ENCODE data around the gene CYP20A1.

The CYP20A1 gene

DNA sequence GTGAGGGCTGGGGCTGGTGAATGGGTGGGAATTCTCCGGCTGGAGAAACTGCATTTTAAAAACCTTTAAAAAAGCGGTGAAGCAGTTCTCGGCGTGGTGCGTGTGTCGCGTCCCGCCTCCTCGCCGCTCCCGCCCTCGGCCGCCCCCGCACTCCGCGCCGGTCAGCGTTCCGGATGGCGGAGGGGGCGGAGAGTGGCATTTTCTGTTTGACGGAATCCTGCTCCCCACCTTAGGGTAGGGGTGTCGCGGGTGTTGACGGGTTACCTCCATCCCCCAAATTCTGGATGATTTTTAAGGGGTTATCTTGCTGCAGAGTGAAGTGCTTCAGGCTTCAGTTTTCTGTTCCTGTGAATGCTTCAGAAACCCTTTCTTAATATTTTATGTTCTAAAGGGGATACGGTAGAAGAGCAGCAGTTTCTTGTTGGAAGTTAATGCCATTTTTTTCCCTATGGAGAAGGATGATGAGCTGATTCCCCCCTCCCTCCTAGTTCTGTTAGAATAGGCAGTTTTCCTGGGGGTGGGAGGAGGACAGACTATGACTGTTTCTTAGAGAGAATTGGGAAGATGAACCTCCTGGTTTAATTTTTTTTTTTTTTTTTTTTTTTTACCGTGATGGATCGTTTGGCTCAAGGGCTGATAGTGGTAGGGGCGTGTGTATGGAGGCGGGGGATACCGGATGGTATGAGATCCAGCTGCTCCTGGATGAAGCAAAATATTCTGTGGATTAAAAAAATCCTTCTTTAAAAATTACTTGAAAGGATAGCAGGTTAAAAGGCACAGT, 90.1 kb downstream of the CYP20A1 start:
- TF ChIP-seq, protein P1, sequence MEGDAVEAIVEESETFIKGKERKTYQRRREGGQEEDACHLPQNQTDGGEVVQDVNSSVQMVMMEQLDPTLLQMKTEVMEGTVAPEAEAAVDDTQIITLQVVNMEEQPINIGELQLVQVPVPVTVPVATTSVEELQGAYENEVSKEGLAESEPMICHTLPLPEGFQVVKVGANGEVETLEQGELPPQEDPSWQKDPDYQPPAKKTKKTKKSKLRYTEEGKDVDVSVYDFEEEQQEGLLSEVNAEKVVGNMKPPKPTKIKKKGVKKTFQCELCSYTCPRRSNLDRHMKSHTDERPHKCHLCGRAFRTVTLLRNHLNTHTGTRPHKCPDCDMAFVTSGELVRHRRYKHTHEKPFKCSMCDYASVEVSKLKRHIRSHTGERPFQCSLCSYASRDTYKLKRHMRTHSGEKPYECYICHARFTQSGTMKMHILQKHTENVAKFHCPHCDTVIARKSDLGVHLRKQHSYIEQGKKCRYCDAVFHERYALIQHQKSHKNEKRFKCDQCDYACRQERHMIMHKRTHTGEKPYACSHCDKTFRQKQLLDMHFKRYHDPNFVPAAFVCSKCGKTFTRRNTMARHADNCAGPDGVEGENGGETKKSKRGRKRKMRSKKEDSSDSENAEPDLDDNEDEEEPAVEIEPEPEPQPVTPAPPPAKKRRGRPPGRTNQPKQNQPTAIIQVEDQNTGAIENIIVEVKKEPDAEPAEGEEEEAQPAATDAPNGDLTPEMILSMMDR (IDR thresholded peaks at IDR 0.05; ENCODE audit: low read depth, low read length, poor library complexity, severe bottlenecking): no peak
- TF ChIP-seq EZH2phosphoT487 (IDR thresholded peaks at IDR 0.05; ENCODE audit: borderline replicate concordance, low read length): no peak
- Histone ChIP-seq H3K36me3 (ENCODE audit: control insufficient read depth, low read length) (peaks cover 5% of the 10 kb centered on the region; the same call in 1 of the 2 replicates), H3K79me2 (ENCODE audit: control insufficient read depth, low read length) (peaks cover 54% of the 10 kb centered on the region)

DNA sequence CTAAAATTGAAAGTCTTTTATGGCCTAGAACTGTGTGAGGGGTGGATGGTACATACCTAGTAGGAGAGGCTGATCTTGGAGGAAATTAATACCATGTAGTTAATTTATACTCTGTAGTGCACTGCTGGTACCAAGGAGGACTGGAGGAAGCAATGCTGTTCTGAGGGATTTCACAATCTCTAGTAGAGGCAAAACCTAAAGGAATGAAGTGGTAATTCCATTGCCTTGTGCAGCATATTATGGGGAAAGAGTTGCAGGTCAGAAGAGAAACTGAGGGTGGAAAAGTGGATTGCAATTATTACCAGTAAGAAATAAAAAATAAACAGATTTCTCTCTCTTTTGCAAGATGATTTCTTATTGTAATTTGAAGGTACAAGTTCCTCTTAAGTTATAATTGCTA, 91.6 kb downstream of the CYP20A1 start:
- Histone ChIP-seq H4K20me1 (ENCODE audit: control insufficient read depth, insufficient read depth, low read depth, low read length) (no peaks in the 10 kb centered on the region; the same call in 1 of the 2 replicates), H3K27me3 (ENCODE audit: control insufficient read depth, low read length) (no peaks in the 10 kb centered on the region), H3F3A (ENCODE audit: control insufficient read depth, insufficient read depth) (peaks cover 12% of the 10 kb centered on the region), H3K4me1 (ENCODE audit: control insufficient read depth, low read length) (peaks cover 20% of the 10 kb centered on the region), H3K9me2 (replicated peaks; ENCODE audit: control insufficient read depth, low read length) (no peaks in the 10 kb centered on the region), H3K4me2 (ENCODE audit: low read length) (peak overlapping the region; percentile 94), H3K79me2 (ENCODE audit: control insufficient read depth, low read length) (peaks cover 68% of the 10 kb centered on the region), H3K27ac (ENCODE audit: low read depth, low read length) (no peak overlapping the region), H3K36me3 (ENCODE audit: control insufficient read depth, low read length) (peaks cover 5% of the 10 kb centered on the region; the same call in 1 of the 2 replicates), H3K9me3 (ENCODE audit: control insufficient read depth, insufficient read depth, low read length) (no peaks in the 10 kb centered on the region), H3K4me3 (ENCODE audit: low read length) (peak overlapping the region; percentile 97)
- TF ChIP-seq, protein P1 (IDR thresholded peaks at IDR 0.05; ENCODE audit: low read depth, low read length, poor library complexity, severe bottlenecking): no peak
- no peak for TF ChIP-seq EZH2phosphoT487 (IDR thresholded peaks at IDR 0.05; ENCODE audit: borderline replicate concordance, low read length)

More for the DNA sequence above, 90.1 kb downstream of the CYP20A1 start:
- peaks cover 15% of the 10 kb centered on the region for H3F3A ChIP-seq (ENCODE audit: control insufficient read depth, insufficient read depth)
- no peaks in the 10 kb centered on the region for H3K9me2 ChIP-seq (replicated peaks; ENCODE audit: control insufficient read depth, low read length)
- H3K27ac ChIP-seq (ENCODE audit: low read depth, low read length): peak overlapping the region; percentile 56
- H3K4me3 ChIP-seq (ENCODE audit: low read length): peak overlapping the region; percentile 97
- peak overlapping the region; percentile 94 for H3K4me2 ChIP-seq (ENCODE audit: low read length)
- no peaks in the 10 kb centered on the region for H3K9me3 ChIP-seq (ENCODE audit: control insufficient read depth, insufficient read depth, low read length)
- H4K20me1 ChIP-seq (ENCODE audit: control insufficient read depth, insufficient read depth, low read depth, low read length): no peaks in the 10 kb centered on the region; the same call in 1 of the 2 replicates
- H3K27me3 ChIP-seq (ENCODE audit: control insufficient read depth, low read length): no peaks in the 10 kb centered on the region
- peaks cover 20% of the 10 kb centered on the region for H3K4me1 ChIP-seq (ENCODE audit: control insufficient read depth, low read length)

DNA sequence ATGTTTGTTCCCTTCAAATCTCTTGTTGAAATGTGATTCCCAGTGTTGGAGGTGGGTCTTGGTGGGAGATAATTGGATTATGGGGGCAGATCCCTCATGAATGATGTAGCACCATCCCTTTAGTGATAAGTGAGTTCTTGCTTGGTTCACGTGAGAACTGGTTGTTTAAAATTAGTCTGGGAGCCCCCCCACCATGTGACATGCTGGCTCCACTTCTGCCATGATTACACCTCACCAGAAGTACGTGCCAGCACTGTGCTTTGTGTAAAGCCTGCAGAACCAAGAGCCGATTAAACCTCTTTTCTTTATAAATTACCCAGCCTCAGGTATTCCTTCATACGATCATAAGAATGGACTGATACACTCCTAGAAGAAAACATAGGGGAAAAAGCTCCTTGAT, 99.5 kb downstream of the CYP20A1 start:
- H3K79me2 ChIP-seq (ENCODE audit: control insufficient read depth, low read length): peaks cover 65% of the 10 kb centered on the region
- peaks cover 2% of the 10 kb centered on the region; the same call in 1 of the 2 replicates for H3F3A ChIP-seq (ENCODE audit: control insufficient read depth, insufficient read depth)
- no peak for TF ChIP-seq EZH2phosphoT487 (IDR thresholded peaks at IDR 0.05; ENCODE audit: borderline replicate concordance, low read length)
- TF ChIP-seq, protein P1 (IDR thresholded peaks at IDR 0.05; ENCODE audit: low read depth, low read length, poor library complexity, severe bottlenecking): no peak

More for the DNA sequence above, 99.5 kb downstream of the CYP20A1 start:
- H3K9me2 ChIP-seq (replicated peaks; ENCODE audit: control insufficient read depth, low read length): no peaks in the 10 kb centered on the region
- no peak overlapping the region for H3K27ac ChIP-seq (ENCODE audit: low read depth, low read length)
- no peaks in the 10 kb centered on the region for H4K20me1 ChIP-seq (ENCODE audit: control insufficient read depth, insufficient read depth, low read depth, low read length)
- H3K4me1 ChIP-seq (ENCODE audit: control insufficient read depth, low read length): 0 out of 2 replicates have a peak, but pooled peaks cover 3% of the 10 kb centered on the region
- H3K4me2 ChIP-seq (ENCODE audit: low read length): no peak overlapping the region
- no peaks in the 10 kb centered on the region for H3K9me3 ChIP-seq (ENCODE audit: control insufficient read depth, insufficient read depth, low read length)
- no peak overlapping the region for H3K4me3 ChIP-seq (ENCODE audit: low read length)
- peaks cover 9% of the 10 kb centered on the region; the same call in 1 of the 2 replicates for H3K36me3 ChIP-seq (ENCODE audit: control insufficient read depth, low read length)
- H3K27me3 ChIP-seq (ENCODE audit: control insufficient read depth, low read length): no peaks in the 10 kb centered on the region
